DND-41 (cell line): ENCODE data around the gene SAMSN1.

ENCODE experiments used
- ATAC-seq: fragments of 200-7000 bp; cut with Tn5 transposase; 3 replicates; pipeline ENCODE4 v1.9.1; 2021; ENCODE audit warnings: low read depth; ENCODE audit not compliant: insufficient read depth
- DNase-seq: peaks from one replicate; pipeline ENCODE4 v3.0.0-alpha.2; 2020
- H2AFZ ChIP-seq: 2 replicates; pipeline ENCODE4 v1.6.0; 2012; ENCODE audit warnings: low read depth, low read length
- H3K27ac ChIP-seq: 2 replicates; pipeline ENCODE4 v1.5.1; 2012; ENCODE audit warnings: low read length, inconsistent platforms
- H3K27me3 ChIP-seq: fragments of 200-600 bp; sonication (generic); 2 replicates; pipeline ENCODE4 v1.6.0; 2012; ENCODE audit warnings: low read length, mild to moderate bottlenecking, inconsistent platforms; ENCODE audit not compliant: insufficient read depth, poor library complexity
- H3K36me3 ChIP-seq: 2 replicates; pipeline ENCODE4 v1.5.1; 2012; ENCODE audit warnings: low read length, inconsistent platforms; ENCODE audit not compliant: insufficient read depth
- H3K4me1 ChIP-seq: 2 replicates; pipeline ENCODE4 v1.5.1; 2012; ENCODE audit warnings: mild to moderate bottlenecking, low read length; ENCODE audit not compliant: insufficient read depth
- H3K4me2 ChIP-seq: 2 replicates; pipeline ENCODE4 v1.6.0; 2012; ENCODE audit warnings: mild to moderate bottlenecking, moderate library complexity, low read length, inconsistent platforms; ENCODE audit not compliant: insufficient read depth
- H3K4me3 ChIP-seq, 2 experiments: fragments of 200-600 bp in 1 of 2; shearing (Covaris generic) in 1 of 2; 2 replicates each; pipeline ENCODE4 v1.5.1; 2012 to 2016; ENCODE audit warnings: inconsistent platforms in 2 of 2, low read length in 2 of 2, mild to moderate bottlenecking in 2 of 2, low read depth in 1 of 2, moderate library complexity in 1 of 2
- H3K79me2 ChIP-seq: 2 replicates; pipeline ENCODE4 v1.6.0; 2012; ENCODE audit warnings: low read length, inconsistent platforms; ENCODE audit not compliant: insufficient read depth
- H3K9ac ChIP-seq: 2 replicates; pipeline ENCODE4 v1.6.0; 2012; ENCODE audit warnings: low read depth, mild to moderate bottlenecking, inconsistent platforms, low read length, moderate library complexity
- H3K9me3 ChIP-seq: 2 replicates; pipeline ENCODE4 v1.5.1; 2012; ENCODE audit warnings: low read length, moderate library complexity, mild to moderate bottlenecking, inconsistent platforms; ENCODE audit not compliant: insufficient read depth, severe bottlenecking
- H4K20me1 ChIP-seq: 2 replicates; pipeline ENCODE4 v1.6.0; 2012; ENCODE audit warnings: low read length; ENCODE audit not compliant: insufficient read depth
- CTCF ChIP-seq: IDR thresholded peaks from 2 replicates; pipeline ENCODE4 v1.5.1; 2012; ENCODE audit warnings: borderline replicate concordance, low read length, moderate library complexity, mild to moderate bottlenecking; ENCODE audit not compliant: poor library complexity, severe bottlenecking; ENCODE audit errors: extremely low read depth
- EZH2 ChIP-seq: IDR thresholded peaks from 3 replicates; pipeline ENCODE4 v1.6.1; 2012; ENCODE audit warnings: borderline replicate concordance, low read depth, mild to moderate bottlenecking, moderate library complexity, low read length, inconsistent platforms; ENCODE audit not compliant: severe bottlenecking

The SAMSN1 gene

DNA sequence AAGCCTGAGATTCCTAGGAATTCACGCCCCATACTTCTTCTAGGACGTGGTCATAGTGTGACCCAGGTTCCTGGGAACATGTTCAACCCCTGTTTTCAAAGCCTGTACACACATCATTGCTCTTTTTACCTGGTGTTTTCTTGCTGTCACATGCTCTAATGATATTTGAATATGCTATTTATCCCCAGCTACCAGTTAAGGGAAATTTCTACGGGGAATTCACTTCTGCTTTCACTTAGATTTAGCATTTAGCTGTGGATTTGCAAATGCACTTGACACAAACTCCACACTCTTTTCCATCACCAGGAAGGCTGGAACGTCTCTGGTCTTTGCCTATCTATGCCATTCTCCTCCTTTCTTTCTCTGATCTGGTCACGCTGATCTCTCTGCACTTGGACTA lies 11.3 kb upstream of the SAMSN1 start:
- Histone ChIP-seq H3K79me2 (no peaks in the 10 kb centered on the region), H3K4me1 (peaks cover 46% of the 10 kb centered on the region), H2AFZ (no peak overlapping the region), H3K9me3 (peaks cover 12% of the 10 kb centered on the region), H3K27me3 (no peaks in the 10 kb centered on the region), H3K4me2 (no peak overlapping the region), H3K4me3 (no peak overlapping the region), H3K27ac (no peak overlapping the region), H3K9ac (no peak overlapping the region), H3K36me3 (no peaks in the 10 kb centered on the region), H4K20me1 (no peaks in the 10 kb centered on the region)
- DNase-seq (no peak), ATAC-seq (no peak)
- TF ChIP-seq EZH2 (no peak), CTCF (no peak)

GRCh38 chr21:14554948-14555347 lies 8.8 kb upstream of the SAMSN1 start:
- TF ChIP-seq EZH2 = no peak
- H3K27ac ChIP-seq = peak overlapping the region; percentile 16; the same call in 1 of the 2 replicates
- H2AFZ ChIP-seq = peak overlapping the region; percentile 42; the same call in 1 of the 2 replicates
- no peak overlapping the region for H3K9ac ChIP-seq
- no peaks in the 10 kb centered on the region for H3K36me3 ChIP-seq
- DNase-seq (peak; percentile 49), ATAC-seq (peak; percentile 72)
- no peaks in the 10 kb centered on the region for H3K27me3 ChIP-seq
- H3K79me2 ChIP-seq = no peaks in the 10 kb centered on the region
- H3K4me2 ChIP-seq = no peak overlapping the region
- no peaks in the 10 kb centered on the region for H3K9me3 ChIP-seq
- H3K4me1 ChIP-seq = peaks cover 47% of the 10 kb centered on the region
- no peaks in the 10 kb centered on the region for H4K20me1 ChIP-seq
- H3K4me3 ChIP-seq = no peak overlapping the region

DNA sequence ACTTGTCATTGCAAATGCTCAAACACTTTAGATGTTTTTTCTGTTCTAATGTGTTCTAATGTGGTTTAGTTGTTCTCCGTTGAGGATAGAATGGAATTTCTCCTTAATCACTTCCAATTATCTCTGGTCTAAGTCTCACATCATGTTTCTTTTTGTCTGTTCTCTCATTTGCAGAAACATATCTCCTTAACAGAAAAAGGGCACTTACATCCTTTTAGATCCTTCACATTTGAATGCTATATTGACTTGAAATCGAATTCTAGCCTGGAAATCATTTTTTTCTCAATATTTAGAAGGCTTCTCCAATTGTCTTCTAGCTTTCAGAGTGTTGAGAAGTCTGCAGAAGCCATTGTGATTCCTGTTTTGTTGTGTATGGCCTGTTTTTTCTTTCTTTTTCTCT lies 7.3 kb upstream of the SAMSN1 start:
- no peak overlapping the region for H3K27ac ChIP-seq
- no peak overlapping the region for H2AFZ ChIP-seq
- DNase-seq (no peak), ATAC-seq (no peak)
- no peak overlapping the region for H3K4me2 ChIP-seq
- H4K20me1 ChIP-seq = no peaks in the 10 kb centered on the region
- H3K27me3 ChIP-seq = no peaks in the 10 kb centered on the region
- H3K79me2 ChIP-seq = no peaks in the 10 kb centered on the region
- H3K9me3 ChIP-seq = no peaks in the 10 kb centered on the region
- peaks cover 45% of the 10 kb centered on the region for H3K4me1 ChIP-seq
- no peaks in the 10 kb centered on the region for H3K36me3 ChIP-seq
- H3K4me3 ChIP-seq = no peak overlapping the region
- H3K9ac ChIP-seq = no peak overlapping the region
- TF ChIP-seq CTCF (no peak), EZH2 (no peak)

GRCh38 chr21:14551741-14552140 lies 5.6 kb upstream of the SAMSN1 start:
- no peak for TF ChIP-seq CTCF
- TF ChIP-seq EZH2 = no peak
- Histone ChIP-seq H3K4me3 (no peak overlapping the region), H3K9ac (no peak overlapping the region), H3K27me3 (no peaks in the 10 kb centered on the region), H3K79me2 (no peaks in the 10 kb centered on the region), H3K4me1 (peaks cover 53% of the 10 kb centered on the region), H4K20me1 (no peaks in the 10 kb centered on the region), H2AFZ (no peak overlapping the region), H3K9me3 (no peaks in the 10 kb centered on the region), H3K36me3 (no peaks in the 10 kb centered on the region), H3K4me2 (no peak overlapping the region), H3K27ac (no peak overlapping the region)
- ATAC-seq = no peak
- DNase-seq = no peak
